GM19240 (cell line): Measurements from ENCODE around the gene PUDP.
"Not testable (repeated sequence)": the region's sequence is repeated elsewhere in the genome, so short reads cannot be mapped to it uniquely, and the experiment has no call there.

Source experiments
- DNase-seq: peaks from one replicate; pipeline ENCODE4 v3.0.0; 2011; ENCODE audit warnings: low spot score; ENCODE audit not compliant: insufficient read length

PUDP gene

DNA sequence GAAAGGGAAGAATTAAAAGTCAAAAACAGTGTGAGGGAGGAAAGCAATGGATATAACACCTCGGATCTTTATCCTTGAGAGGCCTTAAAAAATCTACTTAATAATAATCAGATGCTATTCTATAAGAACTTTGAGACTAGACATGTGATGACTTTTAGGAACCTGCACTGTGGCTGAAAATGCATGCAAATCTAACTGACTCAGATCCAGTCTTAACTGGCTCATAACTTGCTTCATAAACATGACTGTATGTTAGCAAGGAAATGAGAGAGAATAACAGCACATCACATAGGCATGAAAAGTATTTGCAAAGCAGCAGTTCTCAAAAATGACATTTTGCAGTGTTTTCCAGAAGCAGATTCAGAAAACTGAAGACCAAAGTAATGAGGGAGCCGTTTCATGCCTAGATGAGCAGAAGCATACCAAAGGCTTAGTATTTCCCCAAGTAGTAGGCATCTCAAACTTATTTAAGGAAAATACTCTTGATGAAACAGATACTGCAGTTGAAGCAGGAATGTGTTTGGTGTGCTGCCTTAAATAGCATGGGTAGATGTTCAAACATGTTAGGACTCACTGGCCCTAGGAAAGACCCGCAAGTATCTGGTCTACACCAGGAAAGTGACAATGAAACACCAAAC lies 104.0 kb downstream of the PUDP start:
- not testable (repeated sequence) for DNase-seq

- no peak for DNase-seq
Observed at GRCh38 chrX:7028246-7028645, 119.7 kb downstream of the PUDP start.

- DNase-seq, result no peak
Observed at GRCh38 chrX:7027071-7027470, 120.9 kb downstream of the PUDP start.

DNA sequence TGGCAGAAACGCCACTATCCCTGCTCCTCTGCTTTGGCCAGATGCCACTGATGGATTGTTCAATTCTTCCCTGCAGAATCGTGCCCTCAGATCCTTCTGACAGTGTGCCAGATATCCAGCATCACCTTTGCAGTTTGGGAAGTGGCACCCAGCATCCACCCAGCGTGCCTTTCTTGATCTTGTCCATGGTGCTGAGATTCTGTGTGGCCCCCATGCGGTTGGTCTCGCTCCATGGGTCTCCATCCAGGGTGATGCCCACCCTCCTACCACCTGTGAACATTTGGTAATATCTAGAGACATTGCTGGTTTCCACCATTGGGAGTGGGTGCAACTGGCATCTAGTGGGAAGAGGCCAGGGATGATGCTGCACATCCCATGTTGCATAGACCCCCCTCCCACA lies 121.6 kb downstream of the PUDP start:
- not testable (repeated sequence) for DNase-seq

DNA sequence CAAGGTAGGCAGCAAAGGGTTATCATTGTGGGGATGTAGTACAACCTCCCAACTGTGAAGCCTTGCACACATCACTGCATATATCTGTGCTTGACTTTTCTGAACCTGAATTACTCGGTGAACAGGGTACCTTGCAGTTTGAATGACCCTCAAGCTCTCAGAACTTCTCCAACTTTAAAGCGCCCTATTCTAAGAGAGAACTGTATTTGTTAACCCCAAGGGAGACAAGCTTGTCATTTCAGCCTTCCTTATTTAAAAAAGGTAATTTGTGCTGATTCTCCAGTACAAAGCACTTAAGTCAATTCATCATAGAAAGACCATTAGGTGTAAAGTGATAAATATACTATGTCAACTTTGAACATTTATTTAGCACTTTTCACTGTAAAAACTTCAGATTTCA lies 122.5 kb downstream of the PUDP start:
- no peak for DNase-seq

- no peak for DNase-seq
Observed at GRCh38 chrX:7024850-7025249, 123.1 kb downstream of the PUDP start.

DNA sequence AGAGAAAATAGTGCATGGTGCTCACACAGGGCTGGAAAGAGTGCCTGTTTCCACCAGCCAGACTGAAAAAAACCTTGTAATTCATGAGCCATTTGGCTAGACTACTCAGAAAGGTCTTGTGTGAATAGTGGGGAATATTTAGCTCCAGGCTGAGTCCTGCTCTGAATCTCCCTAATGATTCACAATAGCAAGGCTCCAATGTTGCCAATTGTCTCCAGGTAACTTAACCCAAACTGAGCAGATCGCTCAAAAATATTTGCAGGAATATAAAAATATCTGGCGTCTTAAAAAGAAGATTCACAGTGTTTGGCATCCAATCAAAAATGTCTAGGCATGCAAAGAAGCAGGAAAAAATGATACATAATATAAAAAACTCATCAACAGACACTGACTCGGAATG lies 125.0 kb downstream of the PUDP start:
- not testable (repeated sequence) for DNase-seq

DNA sequence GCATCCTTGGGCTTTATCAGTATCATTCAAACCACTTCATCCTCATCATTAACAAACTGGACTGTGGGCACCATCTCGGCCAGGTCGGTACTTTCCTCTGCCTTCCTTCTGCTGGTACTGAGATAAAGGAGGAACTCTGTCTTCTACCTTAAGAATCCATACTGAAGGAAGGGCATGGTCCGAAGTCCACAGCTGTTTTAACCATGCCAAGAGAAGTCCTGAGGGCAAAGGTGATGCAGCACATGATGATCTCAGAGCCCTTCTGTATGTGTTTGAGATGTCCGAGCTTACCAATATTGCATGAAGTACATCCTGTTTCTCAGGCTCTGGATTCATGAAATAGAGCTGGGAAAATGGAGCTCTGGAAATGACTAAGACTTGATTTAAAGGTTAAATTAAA lies 126.0 kb downstream of the PUDP start:
- no peak for DNase-seq

GRCh38 chrX:7019555-7019954 lies 128.4 kb downstream of the PUDP start:
- DNase-seq, result no peak

GRCh38 chrX:7012262-7012834 lies 135.6 kb downstream of the PUDP start:
- not testable (repeated sequence) for DNase-seq

- DNase-seq, result not testable (repeated sequence)
Observed at GRCh38 chrX:7010897-7011296, 137.1 kb downstream of the PUDP start.

DNA sequence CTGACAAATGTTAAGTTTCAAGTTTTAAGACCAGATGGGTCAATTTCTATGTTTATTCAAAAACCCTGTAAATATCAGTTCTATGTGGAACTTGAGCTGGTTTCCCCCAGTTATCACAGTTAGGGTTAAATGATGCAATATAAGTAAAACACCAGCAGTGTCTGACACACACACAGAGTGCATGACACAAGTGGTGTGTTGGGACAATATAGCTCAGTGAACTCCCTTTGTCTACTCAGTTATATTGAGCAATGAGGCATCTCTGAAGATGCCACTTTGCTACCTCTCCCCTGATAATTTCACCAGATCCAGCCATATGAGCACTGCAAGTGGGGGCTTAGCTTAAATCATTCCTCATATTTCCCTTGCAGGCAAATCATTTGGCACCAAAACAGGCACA lies 140.6 kb downstream of the PUDP start:
- DNase-seq, result not testable (repeated sequence)
